HG02678 (cell line): ENCODE data around the gene CCDC188.

Experiments
- ATAC-seq: cut with Tn5 transposase; IDR thresholded peaks from one replicate; pipeline ENCODE4 v1.9.1; 2021; ENCODE audit warnings: mild to moderate bottlenecking, moderate library complexity; ENCODE audit not compliant: unreplicated experiment

The CCDC188 gene

GRCh38 chr22:20185750-20186149 is 34.9 kb upstream of the CCDC188 start:
- no peak for ATAC-seq

GRCh38 chr22:20184501-20185165 is 33.8 kb upstream of the CCDC188 start:
- ATAC-seq: no peak

GRCh38 chr22:20183823-20184222 is 33.0 kb upstream of the CCDC188 start:
- ATAC-seq: no peak

GRCh38 chr22:20183101-20183500 is 32.2 kb upstream of the CCDC188 start:
- ATAC-seq: no peak

- no peak for ATAC-seq
Measured at GRCh38 chr22:20182365-20182764, 31.5 kb upstream of the CCDC188 start.

- ATAC-seq: no peak
Measured at GRCh38 chr22:20181884-20182236, 31.0 kb upstream of the CCDC188 start.

- no peak for ATAC-seq
Measured at GRCh38 chr22:20181194-20181883, 30.5 kb upstream of the CCDC188 start.

GRCh38 chr22:20180640-20181039 is 29.8 kb upstream of the CCDC188 start:
- ATAC-seq: no peak

GRCh38 chr22:20180245-20180630 is 29.4 kb upstream of the CCDC188 start:
- ATAC-seq: no peak

- ATAC-seq: no peak
Measured at GRCh38 chr22:20179455-20180244, 28.8 kb upstream of the CCDC188 start.

GRCh38 chr22:20178915-20179227 is 28.0 kb upstream of the CCDC188 start:
- no peak for ATAC-seq

- ATAC-seq: no peak
Measured at GRCh38 chr22:20178075-20178914, 27.4 kb upstream of the CCDC188 start.

GRCh38 chr22:20177217-20177911 is 26.5 kb upstream of the CCDC188 start:
- no peak for ATAC-seq

GRCh38 chr22:20176421-20177085 is 25.7 kb upstream of the CCDC188 start:
- ATAC-seq: no peak

GRCh38 chr22:20175597-20175900 is 24.7 kb upstream of the CCDC188 start:
- ATAC-seq: no peak

GRCh38 chr22:20174785-20175596 is 24.1 kb upstream of the CCDC188 start:
- no peak for ATAC-seq

- ATAC-seq: no peak
Measured at GRCh38 chr22:20173772-20174171, 22.9 kb upstream of the CCDC188 start.

GRCh38 chr22:20173246-20173645 is 22.4 kb upstream of the CCDC188 start:
- no peak for ATAC-seq

- ATAC-seq: no peak
Measured at GRCh38 chr22:20172141-20172613, 21.3 kb upstream of the CCDC188 start.
